Measurements from ENCODE around the gene VGLL3.

VGLL3 gene

DNA sequence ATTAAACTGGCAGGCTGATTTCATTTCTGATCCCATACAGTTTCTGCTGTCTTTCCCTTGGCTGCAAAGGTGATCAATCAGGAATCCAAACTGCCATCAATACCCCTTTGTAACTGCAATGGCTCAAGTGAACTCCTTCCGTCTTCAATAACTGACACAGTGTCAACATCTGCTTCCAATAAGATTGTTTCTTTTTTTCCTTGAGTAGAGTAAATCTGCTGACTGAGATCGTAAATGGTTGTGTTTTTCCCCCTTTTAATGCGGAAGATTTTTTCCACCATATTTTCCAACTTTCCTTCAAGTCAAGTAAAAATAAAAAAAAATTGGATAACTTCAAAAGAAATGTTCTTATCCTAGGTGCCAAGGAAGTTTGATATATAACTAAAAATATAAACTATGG is 48.7 kb downstream of the VGLL3 start:
- no peaks in the 10 kb centered on the region for H3K27me3 ChIP-seq (replicated peaks in 2 of 5; ENCODE audit: control insufficient read depth in 4 of 5, insufficient read depth in 5 of 5, low read length in 4 of 5)
- H3K27ac ChIP-seq (ENCODE audit: insufficient read depth in 1 of 2, low read depth in 1 of 2, low read length in 2 of 2, poor library complexity in 1 of 2, severe bottlenecking in 2 of 2): no peak overlapping the region
- POLR2A ChIA-PET: no interaction called here
- no peak overlapping the region for H3K4me3 ChIP-seq (ENCODE audit: control insufficient read depth in 1 of 7, extremely low read depth in 1 of 7, insufficient read depth in 4 of 7, low read depth in 2 of 7, low read length in 6 of 7)
- no peaks in the 10 kb centered on the region for H3K4me1 ChIP-seq (ENCODE audit: control extremely low read depth in 1 of 4, control insufficient read depth in 4 of 4, insufficient read depth in 4 of 4, low read length in 3 of 4)
- no peak for DNase-seq
- no peaks in the 10 kb centered on the region for H3K36me3 ChIP-seq (ENCODE audit: control insufficient read depth in 4 of 4, insufficient read depth in 4 of 4, low read length in 3 of 4)
- no CpG with 5 or more reads among the region's 3 CpGs for WGBS (ENCODE audit: insufficient coverage)
- H3K9me3 ChIP-seq (ENCODE audit: control extremely low read depth in 1 of 5, control insufficient read depth in 4 of 5, insufficient read depth in 2 of 5, low read depth in 1 of 5, low read length in 4 of 5): peaks cover 0 to 3% (median 0%) of the 10 kb centered on the region in 5 experiments
- CTCF ChIA-PET: no interaction called here

DNA sequence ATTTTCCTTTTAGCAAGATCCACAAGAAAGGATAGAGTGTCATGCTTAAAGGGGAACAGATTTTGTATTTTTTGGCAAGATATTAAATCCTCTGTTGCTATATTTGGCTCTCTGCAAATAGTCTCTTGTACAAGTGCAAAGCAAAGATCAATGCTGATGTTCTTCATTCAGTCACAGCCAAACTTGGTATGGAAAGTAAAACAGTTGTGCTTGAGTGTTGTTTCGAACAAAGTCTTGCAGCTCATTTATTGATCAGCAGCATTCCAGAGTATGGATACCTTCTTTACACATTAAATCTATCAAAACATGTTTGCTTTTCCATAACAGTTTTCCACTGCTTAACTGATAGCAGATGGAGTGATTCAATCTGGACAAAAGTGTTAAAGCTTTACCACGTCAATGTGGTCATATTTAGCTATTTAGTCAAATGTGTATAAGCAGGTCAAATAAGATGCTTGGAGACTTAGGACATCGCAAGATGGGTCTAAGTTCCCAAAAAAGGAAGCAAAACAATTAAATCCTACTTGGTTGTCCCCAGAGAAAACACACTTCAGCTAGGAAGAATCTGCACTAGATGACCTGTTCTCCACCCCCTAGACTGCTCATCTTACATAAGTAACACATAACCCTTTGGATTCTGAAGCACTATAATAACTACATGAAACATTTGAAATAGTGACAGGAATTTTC is 52.4 kb downstream of the VGLL3 start:
- H3K4me1 ChIP-seq (ENCODE audit: control extremely low read depth in 1 of 4, control insufficient read depth in 4 of 4, insufficient read depth in 4 of 4, low read length in 3 of 4): no peaks in the 10 kb centered on the region
- CTCF ChIA-PET: no interaction called here
- no peak overlapping the region for H3K4me3 ChIP-seq (ENCODE audit: control insufficient read depth in 1 of 7, extremely low read depth in 1 of 7, insufficient read depth in 4 of 7, low read depth in 2 of 7, low read length in 6 of 7)
- DNase-seq: no peak
- peaks cover 0 to 3% (median 0%) of the 10 kb centered on the region in 5 experiments for H3K9me3 ChIP-seq (ENCODE audit: control extremely low read depth in 1 of 5, control insufficient read depth in 4 of 5, insufficient read depth in 2 of 5, low read depth in 1 of 5, low read length in 4 of 5)
- no peak overlapping the region for H3K27ac ChIP-seq (ENCODE audit: insufficient read depth in 1 of 2, low read depth in 1 of 2, low read length in 2 of 2, poor library complexity in 1 of 2, severe bottlenecking in 2 of 2)
- no peaks in the 10 kb centered on the region for H3K36me3 ChIP-seq (ENCODE audit: control insufficient read depth in 4 of 4, insufficient read depth in 4 of 4, low read length in 3 of 4)
- no peaks in the 10 kb centered on the region for H3K27me3 ChIP-seq (replicated peaks in 2 of 5; ENCODE audit: control insufficient read depth in 4 of 5, insufficient read depth in 5 of 5, low read length in 4 of 5)
- POLR2A ChIA-PET: no interaction called here
- 100% methylated on average over 2 of the region's 3 CpGs for WGBS (ENCODE audit: insufficient coverage)

DNA sequence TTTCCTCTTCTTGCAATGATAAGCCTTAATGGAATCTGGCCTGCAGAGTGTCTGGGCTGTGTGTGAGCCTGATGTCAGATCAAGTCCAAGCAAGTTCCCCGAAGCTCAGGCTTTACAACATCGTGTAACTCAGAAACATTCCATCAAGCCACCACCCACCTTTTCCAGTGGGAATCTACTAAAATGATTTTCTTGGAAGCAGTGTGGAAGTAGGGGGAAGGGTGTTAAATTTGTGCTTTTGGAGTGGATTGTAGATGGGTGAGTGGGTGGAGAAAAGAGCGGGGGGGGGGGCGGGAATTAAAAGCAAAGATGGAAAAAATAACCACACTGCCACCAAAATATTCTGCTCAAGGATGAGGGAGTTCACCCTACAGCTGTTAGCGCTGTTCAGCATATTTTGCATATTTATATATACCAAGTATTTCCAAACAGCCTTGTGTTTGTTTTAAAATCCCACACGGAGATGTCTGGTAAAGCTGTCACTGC is 53.6 kb downstream of the VGLL3 start:
- 100% methylated on average over 2 of the region's 6 CpGs for WGBS (ENCODE audit: insufficient coverage)
- Histone ChIP-seq H3K9me3 (ENCODE audit: control extremely low read depth in 1 of 5, control insufficient read depth in 4 of 5, insufficient read depth in 2 of 5, low read depth in 1 of 5, low read length in 4 of 5) (peaks cover 0 to 3% (median 0%) of the 10 kb centered on the region in 5 experiments), H3K27ac (ENCODE audit: insufficient read depth in 1 of 2, low read depth in 1 of 2, low read length in 2 of 2, poor library complexity in 1 of 2, severe bottlenecking in 2 of 2) (no peak overlapping the region), H3K4me1 (ENCODE audit: control extremely low read depth in 1 of 4, control insufficient read depth in 4 of 4, insufficient read depth in 4 of 4, low read length in 3 of 4) (no peaks in the 10 kb centered on the region), H3K4me3 (ENCODE audit: control insufficient read depth in 1 of 7, extremely low read depth in 1 of 7, insufficient read depth in 4 of 7, low read depth in 2 of 7, low read length in 6 of 7) (no peak overlapping the region), H3K27me3 (replicated peaks in 2 of 5; ENCODE audit: control insufficient read depth in 4 of 5, insufficient read depth in 5 of 5, low read length in 4 of 5) (no peaks in the 10 kb centered on the region), H3K36me3 (ENCODE audit: control insufficient read depth in 4 of 4, insufficient read depth in 4 of 4, low read length in 3 of 4) (no peaks in the 10 kb centered on the region)
- ChIA-PET POLR2A (no interaction called here), CTCF (no interaction called here)
- DNase-seq: no peak

DNA sequence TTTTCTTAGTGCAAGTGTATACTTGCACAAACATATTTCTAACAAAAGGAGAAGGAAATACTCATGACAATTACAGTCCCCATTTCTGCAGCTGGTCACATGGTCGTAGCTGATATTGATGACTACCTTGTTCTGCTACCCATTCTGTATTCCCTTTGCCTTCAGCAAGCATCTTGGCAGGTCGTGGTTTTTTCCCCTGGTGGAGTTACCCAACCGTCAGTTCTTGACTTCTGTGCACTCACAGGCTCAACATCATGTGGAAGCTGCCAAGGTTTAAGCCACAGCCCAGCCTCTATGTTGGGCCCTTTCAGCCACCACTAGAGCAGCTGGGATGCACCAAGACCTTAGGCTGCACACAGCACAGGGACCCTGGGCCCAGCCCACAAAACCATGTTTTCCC is 56.1 kb downstream of the VGLL3 start:
- peaks cover 0 to 3% (median 0%) of the 10 kb centered on the region in 5 experiments for H3K9me3 ChIP-seq (ENCODE audit: control extremely low read depth in 1 of 5, control insufficient read depth in 4 of 5, insufficient read depth in 2 of 5, low read depth in 1 of 5, low read length in 4 of 5)
- WGBS (ENCODE audit: insufficient coverage): 35% methylated on average over 3 of the region's 3 CpGs
- no peaks in the 10 kb centered on the region for H3K36me3 ChIP-seq (ENCODE audit: control insufficient read depth in 4 of 4, insufficient read depth in 4 of 4, low read length in 3 of 4)
- ChIA-PET CTCF (interaction anchor here (1.7 kb wide), 1 partner anchor 9 kb away, joined by 4 read pairs; no protein-coding TSS in a partner anchor), POLR2A (no interaction called here)
- H3K4me1 ChIP-seq (ENCODE audit: control extremely low read depth in 1 of 4, control insufficient read depth in 4 of 4, insufficient read depth in 4 of 4, low read length in 3 of 4): no peaks in the 10 kb centered on the region
- DNase-seq: no peak
- no peak overlapping the region for H3K27ac ChIP-seq (ENCODE audit: insufficient read depth in 1 of 2, low read depth in 1 of 2, low read length in 2 of 2, poor library complexity in 1 of 2, severe bottlenecking in 2 of 2)
- H3K4me3 ChIP-seq (ENCODE audit: control insufficient read depth in 1 of 7, extremely low read depth in 1 of 7, insufficient read depth in 4 of 7, low read depth in 2 of 7, low read length in 6 of 7): no peak overlapping the region
- no peaks in the 10 kb centered on the region for H3K27me3 ChIP-seq (replicated peaks in 2 of 5; ENCODE audit: control insufficient read depth in 4 of 5, insufficient read depth in 5 of 5, low read length in 4 of 5)

DNA sequence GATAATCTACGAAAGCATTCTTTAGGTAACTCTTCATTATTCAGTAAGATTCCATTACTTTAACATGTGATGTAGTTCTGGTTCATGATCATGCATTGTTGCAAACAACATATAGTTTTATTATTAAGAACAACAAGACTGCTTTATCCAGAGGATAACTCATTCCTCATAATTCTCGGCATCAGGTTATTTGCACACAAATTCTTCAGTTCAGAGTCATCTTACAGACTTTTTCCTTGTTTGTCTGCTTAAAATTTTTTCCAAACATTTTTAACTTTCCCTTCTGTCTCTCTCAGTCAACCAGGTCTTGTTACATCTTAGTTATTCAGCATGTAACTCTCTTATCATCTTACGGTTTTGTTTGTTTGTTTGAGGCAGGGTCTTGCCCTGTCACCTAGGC is 60.1 kb downstream of the VGLL3 start:
- H3K27ac ChIP-seq (ENCODE audit: insufficient read depth in 1 of 2, low read depth in 1 of 2, low read length in 2 of 2, poor library complexity in 1 of 2, severe bottlenecking in 2 of 2): no peak overlapping the region
- no peaks in the 10 kb centered on the region for H3K27me3 ChIP-seq (replicated peaks in 2 of 5; ENCODE audit: control insufficient read depth in 4 of 5, insufficient read depth in 5 of 5, low read length in 4 of 5)
- CTCF ChIA-PET: no interaction called here
- whole genome bisulfite sequencing (ENCODE audit: insufficient coverage): 91% methylated on average over 1 of the region's 3 CpGs
- no peaks in the 10 kb centered on the region for H3K4me1 ChIP-seq (ENCODE audit: control extremely low read depth in 1 of 4, control insufficient read depth in 4 of 4, insufficient read depth in 4 of 4, low read length in 3 of 4)
- H3K4me3 ChIP-seq (ENCODE audit: control insufficient read depth in 1 of 7, extremely low read depth in 1 of 7, insufficient read depth in 4 of 7, low read depth in 2 of 7, low read length in 6 of 7): no peak overlapping the region
- H3K9me3 ChIP-seq (ENCODE audit: control extremely low read depth in 1 of 5, control insufficient read depth in 4 of 5, insufficient read depth in 2 of 5, low read depth in 1 of 5, low read length in 4 of 5): no peaks in the 10 kb centered on the region
- no peak for DNase-seq
- POLR2A ChIA-PET: no interaction called here
- H3K36me3 ChIP-seq (ENCODE audit: control insufficient read depth in 4 of 4, insufficient read depth in 4 of 4, low read length in 3 of 4): no peaks in the 10 kb centered on the region

DNA sequence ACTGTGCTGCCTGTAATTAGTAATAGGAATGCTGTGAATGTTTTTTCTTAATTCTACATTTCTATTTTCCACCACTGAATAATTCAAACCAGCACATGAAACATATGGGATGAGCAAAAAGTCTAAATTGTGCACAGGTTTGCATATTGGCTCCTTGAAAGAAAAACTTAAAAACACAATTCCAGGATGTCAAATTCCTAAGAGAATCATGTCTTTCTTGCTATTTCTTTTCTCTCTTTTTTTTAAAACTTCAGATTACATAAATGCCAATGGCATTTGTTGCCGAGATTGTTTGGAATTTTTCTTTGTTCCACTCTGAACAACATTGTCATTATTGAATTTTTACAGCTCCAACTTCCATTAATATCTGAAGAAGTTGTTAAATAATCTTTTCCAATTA is 60.8 kb downstream of the VGLL3 start:
- CTCF ChIA-PET: no interaction called here
- H3K36me3 ChIP-seq (ENCODE audit: control insufficient read depth in 4 of 4, insufficient read depth in 4 of 4, low read length in 3 of 4): no peaks in the 10 kb centered on the region
- POLR2A ChIA-PET: no interaction called here

DNA sequence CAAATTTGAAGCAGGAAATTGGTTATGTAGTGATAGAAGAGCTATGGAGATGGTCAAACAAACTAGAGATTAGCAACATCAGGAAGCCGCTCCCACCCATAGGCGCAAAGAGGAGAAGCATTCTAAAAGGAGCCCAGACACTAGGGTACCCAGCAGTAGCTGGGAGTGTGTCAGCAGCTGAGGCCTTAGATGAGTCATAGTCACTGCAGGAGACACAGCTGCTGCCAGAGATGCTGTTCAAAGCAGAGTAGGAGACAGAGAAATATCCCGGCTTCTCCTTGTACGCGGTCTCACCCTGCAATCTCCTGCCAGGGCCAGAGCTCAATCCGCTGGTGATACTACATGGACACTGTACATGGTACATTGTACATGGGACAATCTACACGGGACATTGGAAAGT is 61.9 kb downstream of the VGLL3 start:
- ChIA-PET CTCF (no interaction called here), POLR2A (no interaction called here)
- Histone ChIP-seq H3K4me3 (ENCODE audit: control insufficient read depth in 1 of 7, extremely low read depth in 1 of 7, insufficient read depth in 4 of 7, low read depth in 2 of 7, low read length in 6 of 7) (no peak overlapping the region), H3K27me3 (replicated peaks in 2 of 5; ENCODE audit: control insufficient read depth in 4 of 5, insufficient read depth in 5 of 5, low read length in 4 of 5) (no peaks in the 10 kb centered on the region), H3K36me3 (ENCODE audit: control insufficient read depth in 4 of 4, insufficient read depth in 4 of 4, low read length in 3 of 4) (no peaks in the 10 kb centered on the region), H3K9me3 (ENCODE audit: control extremely low read depth in 1 of 5, control insufficient read depth in 4 of 5, insufficient read depth in 2 of 5, low read depth in 1 of 5, low read length in 4 of 5) (no peaks in the 10 kb centered on the region), H3K4me1 (ENCODE audit: control extremely low read depth in 1 of 4, control insufficient read depth in 4 of 4, insufficient read depth in 4 of 4, low read length in 3 of 4) (no peaks in the 10 kb centered on the region), H3K27ac (ENCODE audit: insufficient read depth in 1 of 2, low read depth in 1 of 2, low read length in 2 of 2, poor library complexity in 1 of 2, severe bottlenecking in 2 of 2) (no peak overlapping the region)
- no peak for DNase-seq
- WGBS (ENCODE audit: insufficient coverage): 94% methylated on average over 7 of the region's 7 CpGs

More for the DNA sequence above, 60.8 kb downstream of the VGLL3 start:
- H3K9me3 ChIP-seq (ENCODE audit: control extremely low read depth in 1 of 5, control insufficient read depth in 4 of 5, insufficient read depth in 2 of 5, low read depth in 1 of 5, low read length in 4 of 5): no peaks in the 10 kb centered on the region
- no peak overlapping the region for H3K27ac ChIP-seq (ENCODE audit: insufficient read depth in 1 of 2, low read depth in 1 of 2, low read length in 2 of 2, poor library complexity in 1 of 2, severe bottlenecking in 2 of 2)
- no peak for DNase-seq
- H3K4me3 ChIP-seq (ENCODE audit: control insufficient read depth in 1 of 7, extremely low read depth in 1 of 7, insufficient read depth in 4 of 7, low read depth in 2 of 7, low read length in 6 of 7): no peak overlapping the region
- H3K4me1 ChIP-seq (ENCODE audit: control extremely low read depth in 1 of 4, control insufficient read depth in 4 of 4, insufficient read depth in 4 of 4, low read length in 3 of 4): no peaks in the 10 kb centered on the region
- no peaks in the 10 kb centered on the region for H3K27me3 ChIP-seq (replicated peaks in 2 of 5; ENCODE audit: control insufficient read depth in 4 of 5, insufficient read depth in 5 of 5, low read length in 4 of 5)
- WGBS (ENCODE audit: insufficient coverage): no CpG with 5 or more reads among the region's 1 CpG
